SK-N-SH (cell line): ENCODE results near the gene NFE2L3.

Experiments used
- CTCF ChIP-seq: fragments of 200-600 bp; sonication (generic); IDR thresholded peaks from 2 replicates; pipeline ENCODE4 v1.6.1; 2017; ENCODE audit warnings: antibody characterized with exemption, mild to moderate bottlenecking, moderate library complexity
- FOXM1 ChIP-seq: IDR thresholded peaks from 2 replicates; pipeline ENCODE4 v1.4.0; 2012; ENCODE audit warnings: low read depth, mild to moderate bottlenecking
- GABPA ChIP-seq: IDR thresholded peaks from 2 replicates; pipeline ENCODE4 v1.4.0; 2012; ENCODE audit warnings: low read depth, mild to moderate bottlenecking
- REST ChIP-seq: IDR thresholded peaks from 2 replicates; pipeline ENCODE4 v1.6.1; 2012; ENCODE audit warnings: mild to moderate bottlenecking, low read depth, low read length, moderate library complexity
- SMC3 ChIP-seq: IDR thresholded peaks from 2 replicates; pipeline ENCODE4 v1.6.1; 2012; ENCODE audit warnings: low read depth, low read length, improper control_type of control experiment
- YY1 ChIP-seq: IDR thresholded peaks from 2 replicates; pipeline ENCODE4 v1.4.0; 2012; ENCODE audit warnings: low read depth, mild to moderate bottlenecking

- no peak for TF ChIP-seq CTCF
- no peak for TF ChIP-seq FOXM1
- no peak for TF ChIP-seq REST
- no peak for TF ChIP-seq SMC3
- TF ChIP-seq GABPA = no peak
- TF ChIP-seq YY1 = no peak
Observed at GRCh38 chr7:26185131-26185843, 33.3 kb downstream of the NFE2L3 start.
